ENCODE measurements around the gene TM4SF1.

DNA sequence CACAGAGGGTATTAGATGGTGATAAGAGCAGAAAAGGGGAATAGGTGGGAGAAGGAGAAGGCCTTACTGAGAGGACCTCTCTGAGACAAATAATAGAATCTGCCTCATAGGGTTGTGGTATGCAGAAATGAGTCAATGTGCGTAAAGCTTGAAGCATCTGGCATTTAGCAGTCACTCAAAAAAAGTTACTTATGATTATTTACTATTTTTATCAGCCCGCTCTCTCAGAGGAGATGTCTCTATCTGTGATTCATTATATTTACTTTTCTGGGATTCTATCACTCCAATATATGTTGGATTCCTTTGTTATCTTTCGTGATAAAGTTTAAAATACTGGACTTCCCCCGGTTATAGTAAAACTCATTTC, 4.6 kb upstream of the TM4SF1 start:
- no peak for TF ChIP-seq ZFP30 (CRISPR knock-in tag; IDR thresholded peaks at IDR 0.05)
- peak; percentile 21; the same call in 1 of the 2 replicates for TF ChIP-seq TOX (CRISPR knock-in tag; IDR thresholded peaks at IDR 0.05; ENCODE audit: borderline replicate concordance)
- no peak for TF ChIP-seq ARNTL (CRISPR knock-in tag; IDR thresholded peaks at IDR 0.05; ENCODE audit: borderline replicate concordance, low read depth)
- no peak for TF ChIP-seq BACH2 (CRISPR knock-in tag; IDR thresholded peaks at IDR 0.05; ENCODE audit: borderline replicate concordance)
- TF ChIP-seq, protein P1, sequence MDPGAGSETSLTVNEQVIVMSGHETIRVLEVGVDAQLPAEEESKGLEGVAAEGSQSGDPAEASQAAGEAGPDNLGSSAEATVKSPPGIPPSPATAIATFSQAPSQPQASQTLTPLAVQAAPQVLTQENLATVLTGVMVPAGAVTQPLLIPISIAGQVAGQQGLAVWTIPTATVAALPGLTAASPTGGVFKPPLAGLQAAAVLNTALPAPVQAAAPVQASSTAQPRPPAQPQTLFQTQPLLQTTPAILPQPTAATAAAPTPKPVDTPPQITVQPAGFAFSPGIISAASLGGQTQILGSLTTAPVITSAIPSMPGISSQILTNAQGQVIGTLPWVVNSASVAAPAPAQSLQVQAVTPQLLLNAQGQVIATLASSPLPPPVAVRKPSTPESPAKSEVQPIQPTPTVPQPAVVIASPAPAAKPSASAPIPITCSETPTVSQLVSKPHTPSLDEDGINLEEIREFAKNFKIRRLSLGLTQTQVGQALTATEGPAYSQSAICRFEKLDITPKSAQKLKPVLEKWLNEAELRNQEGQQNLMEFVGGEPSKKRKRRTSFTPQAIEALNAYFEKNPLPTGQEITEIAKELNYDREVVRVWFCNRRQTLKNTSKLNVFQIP (CRISPR knock-in tag; IDR thresholded peaks at IDR 0.05; ENCODE audit: borderline replicate concordance, low read depth): no peak
- peak; percentile 64 for TF ChIP-seq ISL1 (CRISPR knock-in tag; IDR thresholded peaks at IDR 0.05)
- TF ChIP-seq ESRRG (CRISPR knock-in tag; IDR thresholded peaks at IDR 0.05): no peak
- TF ChIP-seq TCF4 (CRISPR knock-in tag; IDR thresholded peaks at IDR 0.05; ENCODE audit: borderline replicate concordance): no peak
- no peak for TF ChIP-seq ZNF70 (CRISPR knock-in tag; IDR thresholded peaks at IDR 0.05)
- TF ChIP-seq GLIS3 (CRISPR knock-in tag; IDR thresholded peaks at IDR 0.05): no peak
- TF ChIP-seq OSR1 (CRISPR knock-in tag; IDR thresholded peaks at IDR 0.05): no peak
- no peak for TF ChIP-seq SNAI2 (CRISPR knock-in tag; IDR thresholded peaks at IDR 0.05)
